Measurements from ENCODE around the gene NT5M.

Gene NT5M

DNA sequence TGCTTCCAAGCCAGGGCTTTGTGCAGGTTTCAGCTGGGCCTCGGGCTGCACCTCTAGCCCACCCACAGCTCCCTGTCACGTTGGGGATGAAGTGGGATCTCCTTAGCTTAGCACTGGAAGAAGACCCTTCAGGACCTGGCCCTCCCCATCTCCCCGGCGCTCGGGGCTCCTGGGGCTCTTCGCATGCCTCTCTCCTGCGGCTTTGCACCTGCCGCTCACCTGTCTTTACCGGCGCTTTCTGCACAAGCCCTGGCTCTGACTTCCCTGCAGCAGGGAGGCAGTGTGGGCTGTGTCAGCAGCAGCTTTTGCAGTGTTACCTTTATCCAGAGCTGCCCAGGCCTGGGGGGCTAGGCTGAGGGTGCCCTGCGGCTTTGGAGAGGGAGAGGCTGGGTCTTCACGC is 52.3 kb downstream of the NT5M start:
- no peak for DNase-seq (ENCODE audit: low spot score)

DNA sequence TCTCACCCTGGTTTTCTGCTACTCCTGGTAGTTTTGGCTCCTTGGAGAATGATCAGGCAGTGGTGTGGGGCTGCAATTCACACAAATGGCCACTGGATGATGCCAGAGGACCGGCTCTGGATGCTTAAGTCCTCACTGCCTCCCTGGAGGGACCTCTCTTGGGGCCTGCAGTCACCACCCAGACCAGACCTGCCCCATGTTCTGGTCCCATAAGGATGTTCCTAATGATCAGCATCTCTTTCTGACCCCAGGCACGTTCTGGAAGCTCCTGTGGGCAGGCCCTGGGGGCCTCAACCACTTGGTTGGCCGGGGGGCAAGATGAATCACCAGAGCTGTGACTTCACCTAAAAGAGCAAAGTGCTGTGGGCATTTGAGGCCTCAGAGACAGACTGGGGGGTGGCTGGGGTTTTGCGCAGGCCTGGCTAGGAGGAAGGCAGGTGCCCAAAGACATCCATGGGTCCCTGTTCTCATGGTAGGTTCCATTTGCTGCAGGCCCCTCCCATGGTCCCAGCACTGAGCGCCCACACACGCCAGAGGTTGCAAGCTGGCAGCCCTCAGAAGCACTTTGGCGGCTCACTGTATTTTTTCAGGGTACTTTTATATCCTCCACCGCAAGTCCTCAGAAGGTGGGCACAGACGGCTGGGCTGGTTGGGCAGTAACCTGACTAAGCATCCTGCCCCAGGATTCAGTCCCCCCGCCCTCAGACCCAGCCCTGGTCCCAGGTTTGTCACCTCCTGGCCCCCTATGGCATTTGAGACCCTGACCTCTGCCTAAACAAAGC is 53.2 kb downstream of the NT5M start:
- peak; percentile 96 for DNase-seq (ENCODE audit: low spot score)

GRCh38 chr17:17356931-17357270 is 53.7 kb downstream of the NT5M start:
- no peak for DNase-seq (ENCODE audit: low spot score)

GRCh38 chr17:17358060-17358751 is 55.0 kb downstream of the NT5M start:
- DNase-seq (ENCODE audit: low spot score) = no peak

DNA sequence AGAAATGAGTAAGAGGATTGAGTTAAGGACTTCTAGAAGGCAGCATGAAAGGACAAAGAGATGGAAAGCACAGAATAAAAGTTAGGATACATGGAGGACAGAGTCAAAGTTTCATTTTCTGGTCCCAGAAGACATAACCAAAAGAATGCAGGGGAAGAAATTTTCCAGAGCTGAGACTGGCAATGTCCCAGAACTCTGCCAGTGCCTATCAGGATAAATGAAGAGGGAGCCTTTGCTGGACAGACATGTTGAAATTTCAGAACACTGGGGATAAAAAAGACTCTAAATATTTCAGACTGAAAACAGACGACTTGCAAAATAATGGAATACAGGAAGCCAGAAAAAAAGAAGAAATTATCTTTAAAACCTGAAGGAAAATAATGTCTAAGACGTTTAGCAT is 55.7 kb downstream of the NT5M start:
- DNase-seq (ENCODE audit: low spot score) = no peak

DNA sequence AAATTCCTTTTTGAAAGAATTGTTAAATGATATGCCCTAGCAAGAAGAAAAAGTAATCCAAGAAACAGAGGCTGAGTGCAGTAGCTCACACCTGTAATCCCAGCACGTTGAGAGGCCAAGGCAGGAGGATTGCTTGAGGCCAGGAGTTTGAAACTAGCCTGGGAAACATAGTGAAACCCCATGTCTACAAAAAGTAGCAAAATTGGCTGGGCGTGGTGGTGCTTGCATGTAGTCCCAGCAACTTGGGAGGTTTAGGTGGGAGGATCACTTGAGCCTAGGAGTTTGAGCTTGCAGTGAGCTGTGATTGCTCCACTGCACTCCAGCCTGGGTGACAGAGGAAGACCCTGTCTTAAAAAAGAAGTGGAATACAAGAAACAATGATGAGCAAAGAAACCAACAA is 56.1 kb downstream of the NT5M start:
- no peak for DNase-seq (ENCODE audit: low spot score)

DNA sequence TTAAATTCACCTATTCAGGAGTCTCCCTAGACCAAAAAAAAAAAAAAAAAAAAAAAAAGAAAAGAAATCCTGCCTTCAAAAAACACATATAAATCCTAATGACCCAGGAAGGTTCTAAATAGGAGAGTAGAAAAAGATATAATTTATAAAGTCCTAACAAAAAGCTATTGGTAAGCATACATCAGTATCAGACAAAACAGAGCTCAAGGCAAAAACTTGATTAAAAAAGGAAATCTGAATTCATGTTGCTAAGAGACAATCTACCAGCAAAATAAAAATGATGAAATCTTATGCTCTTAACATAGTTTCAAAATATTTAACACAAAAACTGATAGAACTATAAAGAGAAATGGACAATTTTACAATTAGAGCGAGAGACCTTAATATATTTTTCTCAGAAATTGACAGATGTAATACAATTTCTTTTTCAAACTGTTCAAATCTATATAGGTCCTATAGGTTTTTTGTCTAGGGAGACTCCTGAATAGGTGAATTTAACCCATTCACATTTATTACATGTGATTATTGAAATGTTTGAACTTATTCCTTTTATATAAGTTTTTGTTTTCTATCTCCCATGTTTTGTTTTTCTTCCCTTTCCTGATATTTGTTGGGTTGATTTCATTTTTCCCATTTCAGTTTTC is 57.0 kb downstream of the NT5M start:
- DNase-seq (ENCODE audit: low spot score) = no peak

DNA sequence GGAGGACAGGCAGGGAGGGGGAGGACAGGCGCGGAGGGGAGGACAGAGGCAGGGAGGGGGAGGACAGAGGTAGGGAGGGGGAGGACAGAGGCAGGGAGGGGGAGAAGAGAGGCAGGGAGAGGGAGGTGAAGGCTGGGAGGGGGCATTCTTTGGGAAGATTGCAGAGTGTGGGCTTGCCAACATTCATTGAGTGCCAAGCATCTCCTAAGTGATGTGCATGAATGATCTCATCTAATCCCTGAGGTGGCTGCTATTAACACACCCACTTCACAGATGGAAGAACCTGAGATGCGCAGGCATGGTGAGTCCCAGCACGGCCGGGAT is 58.3 kb downstream of the NT5M start:
- DNase-seq (ENCODE audit: low spot score) = no peak

DNA sequence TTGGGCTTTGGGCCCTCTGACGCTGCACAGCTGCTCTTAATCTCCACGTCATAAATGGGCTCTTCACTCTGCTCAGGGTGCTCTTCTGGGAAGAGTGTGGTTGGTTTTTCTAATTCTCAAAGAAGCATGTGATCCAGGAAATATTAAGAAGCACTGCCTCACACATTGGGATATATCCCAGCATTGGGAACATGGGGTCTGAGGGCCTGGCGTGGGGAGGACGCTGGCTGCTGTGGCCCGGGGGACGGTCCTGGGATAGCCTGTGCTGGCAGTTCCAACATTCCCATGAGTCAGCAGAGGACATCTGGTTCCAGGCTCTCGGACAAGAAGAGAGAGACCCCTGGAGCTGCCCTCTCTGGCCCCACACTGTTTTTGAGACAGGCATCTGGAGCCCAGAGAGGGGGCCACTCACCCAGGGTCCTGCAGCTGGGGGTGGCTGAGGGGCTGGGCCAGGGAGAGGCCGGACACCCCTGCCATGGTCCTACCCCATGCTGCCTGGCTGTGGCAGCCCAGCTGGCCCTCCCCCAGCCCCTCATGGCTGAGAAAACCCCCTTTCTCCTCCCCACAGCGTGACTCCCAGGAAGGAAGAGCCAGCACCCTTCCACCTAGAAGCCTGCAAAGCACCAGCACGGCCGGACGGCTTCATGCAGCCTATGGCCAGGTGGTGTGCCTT is 58.8 kb downstream of the NT5M start:
- DNase-seq (ENCODE audit: low spot score) = no peak

- no peak for DNase-seq (ENCODE audit: low spot score)
Measured at GRCh38 chr17:17362540-17362930, 59.4 kb downstream of the NT5M start.

- DNase-seq (ENCODE audit: low spot score) = no peak
Measured at GRCh38 chr17:17363638-17364337, 60.6 kb downstream of the NT5M start.

GRCh38 chr17:17364338-17364667 is 61.1 kb downstream of the NT5M start:
- no peak for DNase-seq (ENCODE audit: low spot score)

DNA sequence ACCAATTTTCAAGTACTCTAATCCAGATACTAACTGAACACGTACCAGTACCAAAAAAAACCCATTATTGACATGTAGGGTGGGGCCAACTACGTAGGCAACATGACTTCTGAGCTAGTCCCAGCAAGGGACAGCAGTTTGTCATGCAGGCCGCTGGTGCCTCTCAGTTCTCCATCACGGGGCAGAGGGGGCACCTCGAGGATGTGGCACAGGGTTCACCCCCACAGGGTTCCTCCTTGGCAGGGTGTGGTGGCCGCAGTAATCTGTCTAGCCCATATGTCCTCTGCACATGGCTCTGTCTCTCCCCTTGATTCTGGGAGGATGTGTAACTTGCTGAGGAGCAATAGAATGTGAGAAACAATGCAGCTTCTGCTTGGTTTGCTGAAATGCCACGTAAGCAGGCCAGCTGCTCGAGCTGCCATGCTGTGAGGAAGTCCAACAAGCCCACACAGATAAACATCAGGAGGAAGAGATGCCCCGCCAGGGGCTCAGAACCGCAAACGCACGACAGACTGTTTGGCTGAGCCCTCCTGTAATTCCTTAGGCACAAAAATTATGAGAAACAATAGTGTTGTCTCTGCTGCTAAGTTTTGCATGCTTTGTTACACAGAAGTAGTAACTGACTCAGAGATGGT is 62.4 kb downstream of the NT5M start:
- DNase-seq (ENCODE audit: low spot score) = no peak

- DNase-seq (ENCODE audit: low spot score) = no peak
Measured at GRCh38 chr17:17366235-17366634, 63.1 kb downstream of the NT5M start.

- DNase-seq (ENCODE audit: low spot score) = no peak
Measured at GRCh38 chr17:17366941-17367875, 64.0 kb downstream of the NT5M start.

DNA sequence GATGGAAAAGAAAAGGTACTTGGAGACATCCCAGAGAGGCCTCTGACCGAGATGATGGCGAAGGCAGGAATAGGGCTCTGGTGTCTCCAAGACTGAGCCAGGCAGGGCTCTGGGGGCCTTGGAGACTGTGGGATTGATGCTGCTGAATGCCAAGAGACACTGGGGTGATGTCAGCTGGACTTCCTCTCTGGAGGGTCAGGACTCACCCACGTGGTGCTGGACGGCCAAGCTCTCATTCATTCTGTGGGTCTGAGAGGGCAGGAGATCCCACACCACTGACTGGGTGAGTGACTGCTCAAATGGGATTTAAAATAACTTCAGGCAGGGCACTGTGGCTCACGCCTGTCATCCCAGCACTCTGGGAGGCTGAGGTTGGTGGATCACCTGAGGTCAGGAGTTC is 64.8 kb downstream of the NT5M start:
- DNase-seq (ENCODE audit: low spot score) = no peak

GRCh38 chr17:17370711-17371110 is 67.5 kb downstream of the NT5M start:
- DNase-seq (ENCODE audit: low spot score) = no peak

GRCh38 chr17:17372856-17373520 is 69.8 kb downstream of the NT5M start:
- DNase-seq (ENCODE audit: low spot score) = no peak

DNA sequence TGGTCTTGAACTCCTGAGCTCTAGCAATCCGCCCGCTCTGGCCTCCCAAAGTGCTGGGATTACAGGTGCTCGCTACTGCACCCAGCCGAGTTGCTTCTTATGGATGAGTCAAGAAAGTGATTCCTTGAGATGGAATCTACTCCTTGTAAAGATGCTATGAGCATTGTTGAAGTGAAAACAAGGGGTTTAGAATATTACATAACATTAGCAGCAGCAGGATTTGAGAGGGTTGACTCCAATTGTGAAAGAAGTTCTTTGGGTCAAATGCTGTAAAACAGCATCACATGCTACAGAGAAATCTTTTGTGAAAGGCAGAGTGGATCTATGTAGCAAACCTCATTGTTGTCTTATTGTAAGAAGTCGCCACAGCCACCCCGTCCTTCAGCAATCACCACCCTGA is 72.7 kb downstream of the NT5M start:
- no peak for DNase-seq (ENCODE audit: low spot score)

DNA sequence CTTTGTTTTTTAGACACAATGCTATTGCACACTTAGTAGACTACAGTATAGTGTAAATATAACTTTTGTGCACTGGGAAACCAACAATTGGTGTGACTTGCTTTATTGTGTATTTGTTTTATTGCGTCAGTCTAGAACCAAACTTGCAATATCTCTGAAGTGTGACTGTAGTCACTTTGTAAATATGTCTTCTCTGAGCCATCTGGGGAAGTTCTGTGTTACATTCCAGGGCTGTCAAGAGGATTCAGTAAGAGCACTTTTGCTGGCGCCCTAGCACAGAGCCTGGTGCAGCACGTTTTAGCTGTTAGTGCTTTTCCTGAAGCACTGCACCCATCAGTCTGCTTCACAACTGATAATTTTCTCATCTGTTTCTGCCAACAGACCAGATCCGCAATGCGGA is 73.2 kb downstream of the NT5M start:
- peak; percentile 57 for DNase-seq (ENCODE audit: low spot score)
